ENCODE results near the gene GGA2. TPM values are rescaled to one million over a fixed set of nuclear protein-coding genes. Genes with fewer than 3 reads are reported as not detected.

GGA2 gene
- total RNA-seq, 4 donors from 2014 or later = 36.5 to 50.5 (median 41.5) TPM

GRCh38 chr16:23523876-23524385 is 13.6 kb upstream of the GGA2 start:
- no peak for TF ChIP-seq POLR2AphosphoS5 (IDR thresholded peaks at IDR 0.05)
- no peak for TF ChIP-seq POLR2A (IDR thresholded peaks at IDR 0.05)
- no peak for TF ChIP-seq EP300 (IDR thresholded peaks at IDR 0.05)
- 73 to 75% methylated on average over 6 to 7 of the region's 7 CpGs for WGBS, 2 donors (ENCODE audit: low coverage in 1 of 2)
- no peaks in the 10 kb centered on the region for H3K4me1 ChIP-seq
- ATAC-seq = no peak
- H3K36me3 ChIP-seq = peaks cover 0 to 77% of the 10 kb centered on the region in 2 donors
- H3K27me3 ChIP-seq = no peaks in the 10 kb centered on the region
- H3K9me3 ChIP-seq = no peaks in the 10 kb centered on the region
- no peak overlapping the region for H3K27ac ChIP-seq
- H3K4me3 ChIP-seq = no peak overlapping the region

- H3K27ac ChIP-seq = no peak overlapping the region
- no peak for TF ChIP-seq EP300 (IDR thresholded peaks at IDR 0.05)
- no peak for TF ChIP-seq POLR2AphosphoS5 (IDR thresholded peaks at IDR 0.05)
- no peak for TF ChIP-seq CTCF (IDR thresholded peaks at IDR 0.05)
- TF ChIP-seq POLR2A (IDR thresholded peaks at IDR 0.05) = no peak
- no peaks in the 10 kb centered on the region for H3K4me1 ChIP-seq
- H3K4me3 ChIP-seq = no peak overlapping the region
- H3K27me3 ChIP-seq = no peaks in the 10 kb centered on the region
- peaks cover 0 to 71% of the 10 kb centered on the region in 2 donors for H3K36me3 ChIP-seq
- 90 to 93% methylated on average over 4 to 6 of the region's 6 CpGs for WGBS, 2 donors (ENCODE audit: low coverage in 1 of 2)
- no peaks in the 10 kb centered on the region for H3K9me3 ChIP-seq
- ATAC-seq = no peak
Observed at GRCh38 chr16:23523321-23523720, 13.0 kb upstream of the GGA2 start.

GRCh38 chr16:23521965-23522364 is 11.7 kb upstream of the GGA2 start:
- Histone ChIP-seq H3K27me3 (no peaks in the 10 kb centered on the region), H3K27ac (no peak overlapping the region), H3K4me1 (no peaks in the 10 kb centered on the region), H3K36me3 (peaks cover 0 to 57% of the 10 kb centered on the region in 2 donors), H3K9me3 (no peaks in the 10 kb centered on the region), H3K4me3 (no peak overlapping the region)
- no peak for TF ChIP-seq CTCF (IDR thresholded peaks at IDR 0.05)
- no peak for TF ChIP-seq POLR2A (IDR thresholded peaks at IDR 0.05)
- no peak for TF ChIP-seq EP300 (IDR thresholded peaks at IDR 0.05)
- TF ChIP-seq POLR2AphosphoS5 (IDR thresholded peaks at IDR 0.05) = no peak
- no peak for ATAC-seq
- WGBS, 2 donors (ENCODE audit: low coverage in 1 of 2) = 88 to 96% methylated on average over 3 to 4 of the region's 4 CpGs

- WGBS, 2 donors (ENCODE audit: low coverage in 1 of 2) = 86 to 100% methylated on average over 2 to 3 of the region's 4 CpGs
- Histone ChIP-seq H3K27ac (no peak overlapping the region), H3K4me3 (no peak overlapping the region), H3K36me3 (peaks cover 0 to 52% of the 10 kb centered on the region in 2 donors), H3K4me1 (no peaks in the 10 kb centered on the region), H3K9me3 (no peaks in the 10 kb centered on the region), H3K27me3 (no peaks in the 10 kb centered on the region)
- TF ChIP-seq EP300 (IDR thresholded peaks at IDR 0.05) (no peak), POLR2A (IDR thresholded peaks at IDR 0.05) (no peak), CTCF (IDR thresholded peaks at IDR 0.05) (no peak), POLR2AphosphoS5 (IDR thresholded peaks at IDR 0.05) (no peak)
- no peak for ATAC-seq
Observed at GRCh38 chr16:23521037-23521743, 10.9 kb upstream of the GGA2 start.

GRCh38 chr16:23520500-23520899 is 10.2 kb upstream of the GGA2 start:
- Histone ChIP-seq H3K27me3 (no peaks in the 10 kb centered on the region), H3K36me3 (peaks cover 0 to 49% of the 10 kb centered on the region in 2 donors), H3K27ac (no peak overlapping the region), H3K4me3 (no peak overlapping the region), H3K9me3 (no peaks in the 10 kb centered on the region), H3K4me1 (no peaks in the 10 kb centered on the region)
- 75 to 83% methylated on average over 3 to 4 of the region's 4 CpGs for WGBS, 2 donors (ENCODE audit: low coverage in 1 of 2)
- ATAC-seq = no peak
- TF ChIP-seq POLR2A (IDR thresholded peaks at IDR 0.05) = no peak
- TF ChIP-seq EP300 (IDR thresholded peaks at IDR 0.05) = no peak
- no peak for TF ChIP-seq CTCF (IDR thresholded peaks at IDR 0.05)
- no peak for TF ChIP-seq POLR2AphosphoS5 (IDR thresholded peaks at IDR 0.05)

Measured in gastroesophageal sphincter (tissue), 4 donors.